Endodermal cell (in vitro differentiated cells): ENCODE results near the gene GDF7. TPM values are rescaled to one million over a fixed set of nuclear protein-coding genes. Genes with fewer than 3 reads are reported as not detected.

Experiments
- DNase-seq: peaks from one replicate; pipeline ENCODE4 v3.0.0-alpha.2; 2017
- H3K27ac ChIP-seq: 2 replicates; pipeline ENCODE4 v1.5.1; 2013; ENCODE audit warnings: mild to moderate bottlenecking, low read depth, low read length, moderate library complexity
- H3K27me3 ChIP-seq: 2 replicates; pipeline ENCODE4 v1.6.1; 2013; ENCODE audit warnings: mild to moderate bottlenecking, low read length, moderate library complexity; ENCODE audit not compliant: insufficient read depth, control insufficient read depth, poor library complexity, severe bottlenecking
- H3K36me3 ChIP-seq: 2 replicates; pipeline ENCODE4 v1.7.0; 2013; ENCODE audit warnings: mild to moderate bottlenecking, low read length, moderate library complexity; ENCODE audit not compliant: control insufficient read depth, insufficient read depth
- H3K4me1 ChIP-seq: one replicate; pipeline ENCODE4 v1.7.0; 2013; ENCODE audit warnings: low read length; ENCODE audit not compliant: control insufficient read depth, insufficient read depth
- H3K4me3 ChIP-seq: 2 replicates; pipeline ENCODE4 v1.5.1; 2013; ENCODE audit warnings: mild to moderate bottlenecking, low read length, moderate library complexity
- H3K9ac ChIP-seq: 2 replicates; pipeline ENCODE4 v1.6.1; 2013; ENCODE audit warnings: mild to moderate bottlenecking, low read length, moderate library complexity; ENCODE audit not compliant: poor library complexity, severe bottlenecking; ENCODE audit errors: extremely low read depth
- H3K9me3 ChIP-seq: 2 replicates; pipeline ENCODE4 v1.6.1; 2013; ENCODE audit warnings: mild to moderate bottlenecking, low read length, moderate library complexity; ENCODE audit not compliant: control insufficient read depth
- H3K27ac Mint-ChIP-seq: 2 replicates; pipeline ENCODE4 v1.8.0; 2020; ENCODE audit warnings: mixed read lengths
- H3K27me3 Mint-ChIP-seq: 2 replicates; pipeline ENCODE4 v1.8.0; 2021; ENCODE audit warnings: mild to moderate bottlenecking, mixed read lengths; ENCODE audit not compliant: insufficient read depth
- H3K36me3 Mint-ChIP-seq: 2 replicates; pipeline ENCODE4 v1.8.0; 2020; ENCODE audit warnings: low read depth, mixed read lengths
- H3K4me1 Mint-ChIP-seq: 2 replicates; pipeline ENCODE4 v1.8.0; 2020; ENCODE audit warnings: mixed read lengths
- H3K4me3 Mint-ChIP-seq: 2 replicates; pipeline ENCODE4 v1.8.0; 2020; ENCODE audit warnings: mild to moderate bottlenecking, moderate library complexity, mixed read lengths
- H3K9me3 Mint-ChIP-seq: 2 replicates; pipeline ENCODE4 v1.8.0; 2020; ENCODE audit warnings: mild to moderate bottlenecking, mixed read lengths
- CTCF ChIP-seq: fragments of 200-600 bp; sonication (generic); conservative IDR thresholded peaks from 2 replicates; pipeline ENCODE4 v1.5.0; 2021; ENCODE audit warnings: antibody characterized with exemption, mild to moderate bottlenecking
- WGBS, 2 experiments: methylation state at CpG; one replicate each; pipeline versions ENCODE4 v1.1.5 to v1.1.7; 2013; ENCODE audit warnings: missing lambda C conversion rate in 2 of 2, mixed read lengths in 1 of 2; ENCODE audit not compliant: insufficient coverage in 1 of 2, insufficient read length in 1 of 2; 5-methylcytosine and 5-hydroxymethylcytosine counted together
- total RNA-seq, 2 donors: library from RNA; stranded (reverse); fragmentation: NEBNext Ultra II Directional in 1 of 2; extraction: Animal tissue kit (Norgen Biotek cat#: 25700) in 1 of 2; gene quantifications; 2 replicates in 1 of 2; 3 replicates in 1 of 2; pipeline ENCODE4 v1.2.1, GENCODE V29; 2021

GDF7 gene
- total RNA-seq, 2 donors from 2014 or later = 0.07 to 0.09 TPM

- 81 to 95% methylated on average over 2 to 3 of the region's 3 CpGs for WGBS, 2 experiments
- Histone ChIP-seq H3K9ac (no peak overlapping the region), H3K4me1 (no peaks in the 10 kb centered on the region), H3K27me3 (no peaks in the 10 kb centered on the region), H3K9me3 (no peaks in the 10 kb centered on the region), H3K27ac (no peak overlapping the region), H3K4me3 (no peak overlapping the region), H3K36me3 (no peaks in the 10 kb centered on the region)
- no peak for TF ChIP-seq CTCF
- no peak overlapping the region for H3K4me3 Mint-ChIP-seq
- no peaks in the 10 kb centered on the region for H3K9me3 Mint-ChIP-seq
- H3K4me1 Mint-ChIP-seq = no peaks in the 10 kb centered on the region
- peaks cover 13% of the 10 kb centered on the region for H3K36me3 Mint-ChIP-seq
- DNase-seq = no peak
- H3K27ac Mint-ChIP-seq = no peak overlapping the region
- H3K27me3 Mint-ChIP-seq = no peaks in the 10 kb centered on the region
These were observed 57.6 kb downstream of the GDF7 start for GRCh38 chr2:20724500-20725053.

- no peak overlapping the region for H3K4me3 Mint-ChIP-seq
- no peak overlapping the region for H3K9ac ChIP-seq
- H3K4me1 ChIP-seq = no peaks in the 10 kb centered on the region
- no peak for DNase-seq
- H3K36me3 Mint-ChIP-seq = peaks cover 15% of the 10 kb centered on the region
- H3K4me3 ChIP-seq = no peak overlapping the region
- H3K27me3 ChIP-seq = no peaks in the 10 kb centered on the region
- no peak overlapping the region for H3K27ac Mint-ChIP-seq
- no peaks in the 10 kb centered on the region for H3K36me3 ChIP-seq
- H3K27me3 Mint-ChIP-seq = no peaks in the 10 kb centered on the region
- H3K4me1 Mint-ChIP-seq = no peaks in the 10 kb centered on the region
- H3K9me3 ChIP-seq = no peaks in the 10 kb centered on the region
- 88 to 94% methylated on average over 2 of the region's 2 CpGs for WGBS, 2 experiments
- no peaks in the 10 kb centered on the region for H3K9me3 Mint-ChIP-seq
- TF ChIP-seq CTCF = no peak
- H3K27ac ChIP-seq = no peak overlapping the region
These were observed 58.8 kb downstream of the GDF7 start for GRCh38 chr2:20725782-20726181.

GRCh38 chr2:20726913-20727312 is 60.0 kb downstream of the GDF7 start:
- no peak overlapping the region for H3K4me3 ChIP-seq
- Mint-ChIP-seq H3K36me3 (peaks cover 15% of the 10 kb centered on the region), H3K27me3 (no peaks in the 10 kb centered on the region), H3K4me1 (no peaks in the 10 kb centered on the region), H3K9me3 (no peaks in the 10 kb centered on the region), H3K27ac (no peak overlapping the region), H3K4me3 (no peak overlapping the region)
- no peaks in the 10 kb centered on the region for H3K27me3 ChIP-seq
- DNase-seq = no peak
- no peaks in the 10 kb centered on the region for H3K36me3 ChIP-seq
- H3K9me3 ChIP-seq = no peaks in the 10 kb centered on the region
- no peak overlapping the region for H3K27ac ChIP-seq
- no peak overlapping the region for H3K9ac ChIP-seq
- 88 to 95% methylated on average over 3 to 5 of the region's 5 CpGs for WGBS, 2 experiments
- H3K4me1 ChIP-seq = no peaks in the 10 kb centered on the region
- no peak for TF ChIP-seq CTCF
